GM23338 (cell line): Measurements from ENCODE around the gene REPS1. TPM values are rescaled to one million over a fixed set of nuclear protein-coding genes. Genes with fewer than 3 reads are reported as not detected.

Experiments used
- ATAC-seq: fragments of 200-7000 bp; cut with Tn5 transposase; 3 replicates; pipeline ENCODE4 v1.9.1; 2020
- DNase-seq: peaks from one replicate; pipeline ENCODE4 v3.0.0-alpha.2; 2015; ENCODE audit warnings: low spot score
- H2AFZ ChIP-seq: fragments of 200-600 bp; sonication (generic); 2 replicates; pipeline ENCODE4 v1.8.0; 2016; ENCODE audit warnings: antibody characterized with exemption, mild to moderate bottlenecking, moderate library complexity
- H3F3A ChIP-seq: fragments of 200-600 bp; sonication (generic); replicated peaks from 2 replicates; pipeline ENCODE4 v1.8.0; 2017; ENCODE audit warnings: antibody characterized with exemption, mixed run types, low read depth
- H3K27ac ChIP-seq: fragments of 200-600 bp; sonication (generic); 2 replicates; pipeline ENCODE4 v1.6.1; 2016; ENCODE audit warnings: low read depth
- H3K27me3 ChIP-seq: fragments of 200-600 bp; sonication (generic); 2 replicates; pipeline ENCODE4 v1.8.0; 2016; ENCODE audit warnings: mild to moderate bottlenecking, mixed run types, moderate library complexity; ENCODE audit not compliant: insufficient read depth
- H3K36me3 ChIP-seq: fragments of 200-600 bp; sonication (generic); 2 replicates; pipeline ENCODE4 v1.8.0; 2016; ENCODE audit warnings: mild to moderate bottlenecking; ENCODE audit not compliant: insufficient read depth
- H3K4me1 ChIP-seq: fragments of 200-600 bp; sonication (generic); 2 replicates; pipeline ENCODE4 v1.8.0; 2016; ENCODE audit warnings: mild to moderate bottlenecking, moderate library complexity; ENCODE audit not compliant: insufficient read depth
- H3K4me2 ChIP-seq: fragments of 200-600 bp; sonication (generic); 2 replicates; pipeline ENCODE4 v1.7.1; 2017; ENCODE audit warnings: mixed run types
- H3K4me3 ChIP-seq: fragments of 200-600 bp; sonication (generic); 2 replicates; pipeline ENCODE4 v1.6.1; 2016; ENCODE audit warnings: mixed run types
- H3K79me2 ChIP-seq: fragments of 200-600 bp; sonication (generic); replicated peaks from 2 replicates; pipeline ENCODE4 v1.8.0; 2017; ENCODE audit warnings: mild to moderate bottlenecking; ENCODE audit not compliant: insufficient read depth
- H3K9me2 ChIP-seq: fragments of 200-600 bp; sonication (generic); 2 replicates; pipeline ENCODE4 v1.8.0; 2017; ENCODE audit not compliant: insufficient read depth
- H4K20me1 ChIP-seq: fragments of 200-600 bp; sonication (generic); replicated peaks from 2 replicates; pipeline ENCODE4 v1.8.0; 2017; ENCODE audit warnings: mild to moderate bottlenecking; ENCODE audit not compliant: insufficient read depth
- H3K27ac Mint-ChIP-seq: 2 replicates; pipeline ENCODE4 v1.8.0; 2020; ENCODE audit warnings: inconsistent platforms, mild to moderate bottlenecking, moderate library complexity, mixed read lengths
- H3K27me3 Mint-ChIP-seq: 3 replicates; pipeline ENCODE4 v1.8.0; 2022; ENCODE audit warnings: low read depth, mild to moderate bottlenecking, moderate library complexity, mixed read lengths, inconsistent platforms; ENCODE audit not compliant: insufficient read depth, poor library complexity
- H3K36me3 Mint-ChIP-seq: 3 replicates; pipeline ENCODE4 v1.8.0; 2021; ENCODE audit warnings: low read depth, mild to moderate bottlenecking, inconsistent platforms, moderate library complexity, mixed read lengths
- H3K4me1 Mint-ChIP-seq: 3 replicates; pipeline ENCODE4 v1.8.0; 2020; ENCODE audit warnings: mild to moderate bottlenecking, inconsistent platforms, mixed read lengths
- H3K4me3 Mint-ChIP-seq: 3 replicates; pipeline ENCODE4 v1.8.0; 2021; ENCODE audit warnings: moderate library complexity, mild to moderate bottlenecking, inconsistent platforms, mixed read lengths
- H3K9me3 Mint-ChIP-seq: 3 replicates; pipeline ENCODE4 v1.8.0; 2020; ENCODE audit warnings: moderate library complexity, mild to moderate bottlenecking, inconsistent platforms, mixed read lengths
- CREB1 ChIP-seq: fragments of 250-450 bp; sonication (Bioruptor Pico); IDR thresholded peaks from 2 replicates; pipeline ENCODE4 v1.5.0; 2020; ENCODE audit warnings: low read depth, mild to moderate bottlenecking, moderate library complexity
- CTCF ChIP-seq, 2 experiments: fragments of 200-600 bp in 1 of 2; sonication (generic) in 1 of 2; conservative IDR thresholded peaks; 2 replicates each; pipeline versions ENCODE4 v1.5.1 to v1.6.1; 2016 to 2017; ENCODE audit warnings: antibody characterized with exemption in 2 of 2, low read depth in 2 of 2, mild to moderate bottlenecking in 2 of 2, moderate library complexity in 1 of 2
- ETS1 ChIP-seq: IDR thresholded peaks from 2 replicates; pipeline ENCODE4 v1.6.1; 2016; ENCODE audit warnings: antibody characterized with exemption
- EZH2phosphoT487 ChIP-seq: fragments of 200-600 bp; sonication (generic); IDR thresholded peaks from one replicate; pipeline ENCODE4 v1.8.1; 2018; ENCODE audit warnings: antibody characterized with exemption; ENCODE audit not compliant: unreplicated experiment
- JUNB ChIP-seq: IDR thresholded peaks from one replicate; pipeline ENCODE4 v1.6.1; 2016; ENCODE audit warnings: antibody characterized with exemption; ENCODE audit not compliant: unreplicated experiment
- NANOG ChIP-seq: IDR thresholded peaks from 2 replicates; pipeline ENCODE4 v1.6.1; 2016; ENCODE audit warnings: antibody characterized with exemption, borderline replicate concordance
- POLR2AphosphoS5 ChIP-seq: IDR thresholded peaks from 2 replicates; pipeline ENCODE4 v1.6.1; 2016; ENCODE audit warnings: antibody characterized with exemption, low read depth
- REST ChIP-seq: IDR thresholded peaks from one replicate; pipeline ENCODE4 v1.6.1; 2018; ENCODE audit warnings: antibody characterized with exemption; ENCODE audit not compliant: unreplicated experiment
- STAT1 ChIP-seq: IDR thresholded peaks from one replicate; pipeline ENCODE4 v1.6.1; 2016; ENCODE audit warnings: antibody characterized with exemption; ENCODE audit not compliant: unreplicated experiment
- ZNF114 ChIP-seq: fragments of 250-450 bp; sonication (Bioruptor Pico); IDR thresholded peaks from 2 replicates; pipeline ENCODE4 v1.5.0; 2020; ENCODE audit warnings: mild to moderate bottlenecking, moderate library complexity
- ZNF331 ChIP-seq: fragments of 250-450 bp; sonication (Bioruptor Pico); IDR thresholded peaks from 2 replicates; pipeline ENCODE4 v1.5.0; 2020; ENCODE audit warnings: low read depth, mild to moderate bottlenecking, moderate library complexity
- polyA plus RNA-seq: library from polyadenylated mRNA; unstranded; fragments of >200 nt; fragmentation: Nextera tagmentation; extraction: Ambion mirVana; gene quantifications from 2 replicates; pipeline ENCODE4 v1.2.1, GENCODE V29; 2016
- total RNA-seq: library from RNA; depleted of rRNA; stranded (reverse); fragments of >200 nt; shearing (Covaris generic); gene quantifications from 2 replicates; pipeline ENCODE4 v1.2.3, GENCODE V29; 2014

Gene REPS1
- total and polyA plus RNA-seq, 2 experiments from 2014 or later, result 46.0 to 65.7 TPM

- Mint-ChIP-seq H3K4me3 (no peak overlapping the region), H3K27me3 (no peaks in the 10 kb centered on the region), H3K36me3 (no peaks in the 10 kb centered on the region), H3K4me1 (0 out of 3 replicates have a peak, but pooled peaks cover 2% of the 10 kb centered on the region), H3K27ac (no peak overlapping the region), H3K9me3 (no peaks in the 10 kb centered on the region)
- no peak overlapping the region for H2AFZ ChIP-seq
- ATAC-seq (no peak), DNase-seq (no peak)
- H3K79me2 ChIP-seq, result no peaks in the 10 kb centered on the region
- H3K4me2 ChIP-seq, result no peak overlapping the region
- no peaks in the 10 kb centered on the region for H3K9me2 ChIP-seq
- TF ChIP-seq EZH2phosphoT487 (no peak), NANOG (no peak), CREB1 (no peak), ZNF331 (CRISPR knock-in tag) (no peak), CTCF (conservative IDR thresholded peaks at IDR 0.05; ENCODE audit: low read depth in 2 of 2) (no peak), POLR2AphosphoS5 (no peak), ZNF114 (CRISPR knock-in tag) (no peak)
- no peaks in the 10 kb centered on the region for H3K27me3 ChIP-seq
- H3K4me1 ChIP-seq, result no peaks in the 10 kb centered on the region; the same call in 1 of the 2 replicates
- no peaks in the 10 kb centered on the region for H4K20me1 ChIP-seq
- H3F3A ChIP-seq, result no peaks in the 10 kb centered on the region
- no peak overlapping the region for H3K4me3 ChIP-seq
- no peak overlapping the region for H3K27ac ChIP-seq
- no peaks in the 10 kb centered on the region for H3K36me3 ChIP-seq
Measured at GRCh38 chr6:138863321-138863720, 124.7 kb downstream of the REPS1 start.

GRCh38 chr6:138862456-138862855 lies 125.6 kb downstream of the REPS1 start:
- ATAC-seq (no peak), DNase-seq (no peak)
- Histone ChIP-seq H3K27ac (no peak overlapping the region), H3K4me1 (no peaks in the 10 kb centered on the region; the same call in 1 of the 2 replicates), H2AFZ (no peak overlapping the region), H3K79me2 (no peaks in the 10 kb centered on the region), H4K20me1 (no peaks in the 10 kb centered on the region), H3K4me3 (no peak overlapping the region), H3F3A (no peaks in the 10 kb centered on the region), H3K9me2 (no peaks in the 10 kb centered on the region), H3K4me2 (no peak overlapping the region), H3K27me3 (no peaks in the 10 kb centered on the region), H3K36me3 (no peaks in the 10 kb centered on the region)
- no peak overlapping the region for H3K4me3 Mint-ChIP-seq
- no peaks in the 10 kb centered on the region for H3K9me3 Mint-ChIP-seq
- no peak overlapping the region for H3K27ac Mint-ChIP-seq
- 0 out of 3 replicates have a peak, but pooled peaks cover 2% of the 10 kb centered on the region for H3K4me1 Mint-ChIP-seq
- no peaks in the 10 kb centered on the region for H3K36me3 Mint-ChIP-seq
- no peaks in the 10 kb centered on the region for H3K27me3 Mint-ChIP-seq
- TF ChIP-seq ETS1, result no peak

GRCh38 chr6:138857775-138858174 lies 130.3 kb downstream of the REPS1 start:
- H3K4me3 ChIP-seq, result no peak overlapping the region
- Mint-ChIP-seq H3K4me1 (peaks cover 4% of the 10 kb centered on the region; the same call in 2 of the 3 replicates), H3K36me3 (no peaks in the 10 kb centered on the region), H3K27me3 (no peaks in the 10 kb centered on the region), H3K9me3 (no peaks in the 10 kb centered on the region; the same call in 2 of the 3 replicates), H3K27ac (no peak overlapping the region), H3K4me3 (no peak overlapping the region)
- no peak overlapping the region for H3K4me2 ChIP-seq
- H2AFZ ChIP-seq, result no peak overlapping the region
- H3K27me3 ChIP-seq, result no peaks in the 10 kb centered on the region
- H3K79me2 ChIP-seq, result no peaks in the 10 kb centered on the region
- no peaks in the 10 kb centered on the region for H3F3A ChIP-seq
- no peaks in the 10 kb centered on the region; the same call in 1 of the 2 replicates for H3K4me1 ChIP-seq
- no peak for DNase-seq
- no peak overlapping the region for H3K27ac ChIP-seq
- no peaks in the 10 kb centered on the region for H3K36me3 ChIP-seq
- TF ChIP-seq REST, result no peak
- TF ChIP-seq CTCF (conservative IDR thresholded peaks at IDR 0.05; ENCODE audit: low read depth in 2 of 2), result no peak
- no peak for TF ChIP-seq NANOG
- no peak for TF ChIP-seq ZNF114 (CRISPR knock-in tag)
- TF ChIP-seq JUNB, result no peak
- no peak for TF ChIP-seq POLR2AphosphoS5
- TF ChIP-seq STAT1, result no peak
- H3K9me2 ChIP-seq, result no peaks in the 10 kb centered on the region
- ATAC-seq, result no peak
- H4K20me1 ChIP-seq, result no peaks in the 10 kb centered on the region
